ENCODE results near the gene FEN1. TPM values are rescaled to one million over a fixed set of nuclear protein-coding genes. Genes with fewer than 3 reads are reported as not detected.
A peak's percentile ranks its signal among the peaks of the same experiment; 100 is the strongest.

The FEN1 gene
- total RNA-seq, 2 experiments from 2014 or later = 109 to 114 TPM

DNA sequence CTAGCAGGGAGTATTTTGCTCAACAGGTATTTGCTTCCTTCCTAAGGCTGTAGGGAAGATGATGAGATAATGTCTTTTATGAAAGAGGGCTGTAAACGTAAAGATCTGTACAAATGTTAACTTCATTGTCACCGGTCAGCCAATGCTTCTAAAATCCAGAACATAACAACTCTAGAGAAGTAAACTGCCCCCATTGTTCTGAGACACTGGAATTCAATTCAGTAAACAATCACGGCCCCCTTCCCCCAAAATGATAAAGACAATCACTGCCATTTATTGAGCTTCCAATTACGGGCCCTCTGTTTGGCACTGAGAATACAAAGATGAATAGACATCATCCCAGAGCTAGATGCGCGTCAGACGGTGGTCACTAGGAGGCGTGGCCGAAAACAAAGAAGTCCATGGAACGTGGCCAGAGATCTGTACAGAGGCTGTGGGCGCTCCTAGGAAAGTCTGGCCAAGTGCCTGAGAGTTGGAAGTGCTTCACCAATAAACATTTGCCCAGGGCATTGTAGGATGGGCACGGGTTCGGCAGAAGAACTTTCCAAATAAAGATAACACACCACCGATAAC lies 888 bp upstream of the FEN1 start:
- peak; percentile 79 for DNase-seq
- Mint-ChIP-seq H3K27ac (peak overlapping the region; percentile 100), H3K4me1 (ENCODE audit: low read depth) (peaks cover 51% of the 10 kb centered on the region), H3K4me3 (peak overlapping the region; percentile 89), H3K27me3 (no peaks in the 10 kb centered on the region), H3K9me3 (no peaks in the 10 kb centered on the region), H3K36me3 (ENCODE audit: low read depth) (peaks cover 55% of the 10 kb centered on the region)
- peak; percentile 46 for ATAC-seq
- intact Hi-C loops (cut with micrococcal nuclease) = no loop called here
- POLR2A ChIA-PET = interaction anchor here (0.6 to 5.1 kb wide), 13 partner anchors 10 to 177 kb away, joined by 3 to 32 read pairs (median 6); partner anchors contain the start of gene FADS2
- TF ChIP-seq, protein P1, sequence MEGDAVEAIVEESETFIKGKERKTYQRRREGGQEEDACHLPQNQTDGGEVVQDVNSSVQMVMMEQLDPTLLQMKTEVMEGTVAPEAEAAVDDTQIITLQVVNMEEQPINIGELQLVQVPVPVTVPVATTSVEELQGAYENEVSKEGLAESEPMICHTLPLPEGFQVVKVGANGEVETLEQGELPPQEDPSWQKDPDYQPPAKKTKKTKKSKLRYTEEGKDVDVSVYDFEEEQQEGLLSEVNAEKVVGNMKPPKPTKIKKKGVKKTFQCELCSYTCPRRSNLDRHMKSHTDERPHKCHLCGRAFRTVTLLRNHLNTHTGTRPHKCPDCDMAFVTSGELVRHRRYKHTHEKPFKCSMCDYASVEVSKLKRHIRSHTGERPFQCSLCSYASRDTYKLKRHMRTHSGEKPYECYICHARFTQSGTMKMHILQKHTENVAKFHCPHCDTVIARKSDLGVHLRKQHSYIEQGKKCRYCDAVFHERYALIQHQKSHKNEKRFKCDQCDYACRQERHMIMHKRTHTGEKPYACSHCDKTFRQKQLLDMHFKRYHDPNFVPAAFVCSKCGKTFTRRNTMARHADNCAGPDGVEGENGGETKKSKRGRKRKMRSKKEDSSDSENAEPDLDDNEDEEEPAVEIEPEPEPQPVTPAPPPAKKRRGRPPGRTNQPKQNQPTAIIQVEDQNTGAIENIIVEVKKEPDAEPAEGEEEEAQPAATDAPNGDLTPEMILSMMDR (IDR thresholded peaks at IDR 0.05) = no peak
- CTCF ChIA-PET = interaction anchor here (0.7 to 2.1 kb wide), 11 partner anchors 9 to 316 kb away, joined by 3 to 14 read pairs (median 4); no protein-coding TSS in a partner anchor

DNA sequence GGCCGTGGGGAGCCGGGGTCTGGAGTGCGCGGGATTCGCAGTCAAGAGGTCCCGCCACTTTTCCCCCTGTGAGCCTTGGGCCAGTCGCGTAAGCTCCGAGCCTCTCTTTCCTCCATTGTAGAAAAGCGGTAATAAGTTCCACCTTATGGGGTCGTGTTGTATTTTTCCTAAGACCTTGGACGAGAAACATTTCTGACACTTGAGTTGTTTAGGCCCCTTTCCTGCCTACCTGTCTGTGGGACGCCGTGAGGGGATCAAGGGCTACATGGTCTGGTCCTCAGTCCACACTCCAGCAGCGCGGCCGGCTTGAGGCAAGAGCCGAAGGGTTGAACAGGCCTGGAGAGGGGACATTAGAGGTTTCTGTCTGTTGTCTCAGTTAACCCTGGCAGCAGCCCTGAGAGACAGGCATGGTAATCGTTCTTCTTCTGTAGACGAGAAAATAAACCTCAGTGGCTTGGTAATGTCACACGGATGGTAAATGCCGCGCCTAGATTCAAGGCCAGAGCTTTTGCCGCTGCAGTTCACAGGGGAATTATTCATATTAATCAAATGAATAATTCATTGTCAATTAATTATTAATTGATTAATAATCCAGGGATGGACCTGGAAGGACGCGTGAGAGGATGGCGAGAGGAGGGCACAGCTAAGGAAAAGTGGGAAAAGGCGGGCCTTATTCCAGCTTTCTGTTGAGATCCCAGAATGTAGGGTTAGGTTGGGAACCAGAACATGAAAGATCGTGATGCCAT lies 545 bp downstream of the FEN1 start:
- intact Hi-C loops (cut with micrococcal nuclease) = no loop called here
- peak overlapping the region; percentile 89 for H3K4me3 Mint-ChIP-seq
- H3K36me3 Mint-ChIP-seq (ENCODE audit: low read depth) = peaks cover 66% of the 10 kb centered on the region
- POLR2A ChIA-PET = interaction anchor here (0.8 to 5.1 kb wide), 16 partner anchors 8 to 172 kb away, joined by 3 to 32 read pairs (median 5); partner anchors contain the start of genes FADS1 and FADS2
- TF ChIP-seq, protein P1 (IDR thresholded peaks at IDR 0.05) = no peak
- peak overlapping the region; percentile 100 for H3K27ac Mint-ChIP-seq
- no peaks in the 10 kb centered on the region for H3K27me3 Mint-ChIP-seq
- no peaks in the 10 kb centered on the region for H3K9me3 Mint-ChIP-seq
- DNase-seq (no peak), ATAC-seq (peak; percentile 26)
- peaks cover 57% of the 10 kb centered on the region for H3K4me1 Mint-ChIP-seq (ENCODE audit: low read depth)
- CTCF ChIA-PET = interaction anchor here (0.6 to 2.1 kb wide), 11 partner anchors 14 to 314 kb away, joined by 3 to 9 read pairs (median 4); partner anchors contain the start of gene FADS1

DNA sequence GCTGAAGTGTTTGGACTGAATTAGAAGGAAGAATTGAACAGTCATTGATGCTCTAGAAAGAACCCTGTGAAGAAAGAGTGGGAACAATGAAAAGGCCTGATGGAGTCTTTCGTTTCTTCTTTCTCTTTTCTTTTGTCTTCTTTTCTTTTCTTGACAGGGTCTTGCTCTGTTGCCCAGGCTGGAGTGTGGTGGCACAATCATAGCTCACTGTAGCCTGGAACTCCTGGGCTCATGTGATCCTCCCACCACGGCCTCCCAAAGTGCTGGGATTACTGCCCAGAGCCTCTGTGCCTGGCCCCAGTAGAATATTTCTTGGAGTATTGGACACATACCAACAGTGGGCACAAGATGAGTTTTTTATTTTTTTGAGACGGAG lies 1.1 kb downstream of the FEN1 start:
- ChIA-PET CTCF (interaction anchor here (0.9 to 1.9 kb wide), 4 partner anchors 16 to 288 kb away, joined by 3 to 5 read pairs (median 4); no protein-coding TSS in a partner anchor), POLR2A (interaction anchor here (0.6 to 5.1 kb wide), 10 partner anchors 8 to 737 kb away, joined by 3 to 32 read pairs (median 6); partner anchors contain the start of genes FADS1 and FADS2)
- DNase-seq (no peak), ATAC-seq (no peak)
- H3K4me3 Mint-ChIP-seq = peak overlapping the region; percentile 89
- TF ChIP-seq, protein P1 (IDR thresholded peaks at IDR 0.05) = no peak
- no peaks in the 10 kb centered on the region for H3K9me3 Mint-ChIP-seq
- intact Hi-C loops (cut with micrococcal nuclease) = no loop called here
- H3K4me1 Mint-ChIP-seq (ENCODE audit: low read depth) = peaks cover 54% of the 10 kb centered on the region
- H3K36me3 Mint-ChIP-seq (ENCODE audit: low read depth) = peaks cover 63% of the 10 kb centered on the region
- H3K27ac Mint-ChIP-seq = peak overlapping the region; percentile 86
- H3K27me3 Mint-ChIP-seq = no peaks in the 10 kb centered on the region

DNA sequence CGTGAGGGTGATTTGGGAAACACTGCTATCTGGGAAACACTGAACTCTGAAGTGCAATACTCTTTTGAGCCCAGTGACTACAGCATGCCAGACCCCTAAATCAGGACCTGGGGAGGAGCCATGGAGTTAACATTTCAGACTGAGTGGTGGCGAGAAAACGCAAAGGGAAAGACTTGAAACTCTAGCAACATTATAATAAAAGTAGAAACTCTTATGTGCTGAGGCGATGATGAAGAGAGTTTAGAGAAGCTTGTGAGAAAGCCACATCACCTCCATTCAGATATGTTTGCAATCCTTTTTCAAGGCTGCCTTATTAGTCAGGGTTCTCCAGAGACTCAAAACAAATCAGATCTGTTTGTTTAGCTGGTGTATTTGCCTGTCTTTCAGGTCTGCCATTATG lies 1.9 kb downstream of the FEN1 start:
- peaks cover 64% of the 10 kb centered on the region for H3K36me3 Mint-ChIP-seq (ENCODE audit: low read depth)
- TF ChIP-seq, protein P1 (IDR thresholded peaks at IDR 0.05) = no peak
- intact Hi-C loops (cut with micrococcal nuclease) = no loop called here
- DNase-seq (no peak), ATAC-seq (no peak)
- H3K9me3 Mint-ChIP-seq = no peaks in the 10 kb centered on the region
- ChIA-PET POLR2A (interaction anchor here (1.3 to 13.6 kb wide), 4 partner anchors 7 to 19 kb away, joined by 5 to 119 read pairs (median 24); partner anchors contain the start of gene FADS1), CTCF (interaction anchor here (1.9 to 4.7 kb wide), 3 partner anchors 12 to 21 kb away, joined by 5 to 49 read pairs (median 44); partner anchors contain the start of gene FADS1)
- H3K4me1 Mint-ChIP-seq (ENCODE audit: low read depth) = peaks cover 52% of the 10 kb centered on the region
- peak overlapping the region; percentile 43 for H3K4me3 Mint-ChIP-seq
- no peak overlapping the region for H3K27ac Mint-ChIP-seq
- H3K27me3 Mint-ChIP-seq = no peaks in the 10 kb centered on the region

Data from activated CD8-positive, alpha-beta T cell treated with anti-CD3 and anti-CD28 coated beads for 36 hours (primary cell).